ENCODE data around the gene LRBA.

DNA sequence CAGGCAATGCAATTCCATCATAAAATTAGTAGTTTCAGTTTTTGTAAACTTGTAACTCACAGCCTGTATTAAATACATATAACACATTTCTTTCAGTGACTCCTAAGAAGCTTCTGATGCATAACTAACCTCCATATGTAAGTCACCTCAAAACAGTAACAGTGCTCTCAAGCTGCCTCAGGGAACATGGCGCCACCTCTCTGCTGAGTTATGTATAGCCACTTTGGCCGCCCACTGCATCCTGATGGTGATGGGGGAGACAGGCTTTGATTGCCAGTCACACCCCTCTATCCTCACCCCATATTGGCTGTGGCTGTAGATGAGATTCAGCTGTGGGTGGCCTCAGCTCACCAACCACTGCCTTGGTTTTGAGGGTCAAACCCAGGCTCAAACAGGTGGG is 54.3 kb downstream of the LRBA start:
- TF ChIP-seq, protein P1, sequence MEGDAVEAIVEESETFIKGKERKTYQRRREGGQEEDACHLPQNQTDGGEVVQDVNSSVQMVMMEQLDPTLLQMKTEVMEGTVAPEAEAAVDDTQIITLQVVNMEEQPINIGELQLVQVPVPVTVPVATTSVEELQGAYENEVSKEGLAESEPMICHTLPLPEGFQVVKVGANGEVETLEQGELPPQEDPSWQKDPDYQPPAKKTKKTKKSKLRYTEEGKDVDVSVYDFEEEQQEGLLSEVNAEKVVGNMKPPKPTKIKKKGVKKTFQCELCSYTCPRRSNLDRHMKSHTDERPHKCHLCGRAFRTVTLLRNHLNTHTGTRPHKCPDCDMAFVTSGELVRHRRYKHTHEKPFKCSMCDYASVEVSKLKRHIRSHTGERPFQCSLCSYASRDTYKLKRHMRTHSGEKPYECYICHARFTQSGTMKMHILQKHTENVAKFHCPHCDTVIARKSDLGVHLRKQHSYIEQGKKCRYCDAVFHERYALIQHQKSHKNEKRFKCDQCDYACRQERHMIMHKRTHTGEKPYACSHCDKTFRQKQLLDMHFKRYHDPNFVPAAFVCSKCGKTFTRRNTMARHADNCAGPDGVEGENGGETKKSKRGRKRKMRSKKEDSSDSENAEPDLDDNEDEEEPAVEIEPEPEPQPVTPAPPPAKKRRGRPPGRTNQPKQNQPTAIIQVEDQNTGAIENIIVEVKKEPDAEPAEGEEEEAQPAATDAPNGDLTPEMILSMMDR (IDR thresholded peaks at IDR 0.05; ENCODE audit: low read depth, low read length, missing input control) = peak; percentile 33
- TF ChIP-seq GABPA (IDR thresholded peaks at IDR 0.05 in 1 of 2, conservative IDR thresholded peaks at IDR 0.05 in 1 of 2) (no peak), TAF1 (conservative IDR thresholded peaks at IDR 0.05) (no peak), EGR1 (IDR thresholded peaks at IDR 0.05; ENCODE audit: low read depth in 2 of 2) (no peak)

Data from liver (tissue), 3 donors.